Muscle layer of colon (tissue), 2 donors: ENCODE measurements around the gene ISX.

Experiments used
- H3K27ac ChIP-seq: one replicate; pipeline ENCODE4 v1.7.0; 2013; ENCODE audit warnings: low read depth, mild to moderate bottlenecking, low read length, moderate library complexity
- H3K27me3 ChIP-seq, 2 donors: one replicate each; pipeline ENCODE4 v1.7.0; 2013; ENCODE audit warnings: low read length in 2 of 2, mild to moderate bottlenecking in 2 of 2; ENCODE audit not compliant: insufficient read depth in 2 of 2, control insufficient read depth in 1 of 2
- H3K36me3 ChIP-seq: one replicate; pipeline ENCODE4 v1.7.0; 2013; ENCODE audit warnings: mild to moderate bottlenecking, low read length; ENCODE audit not compliant: insufficient read depth
- H3K4me1 ChIP-seq: one replicate; pipeline ENCODE4 v1.7.0; 2013; ENCODE audit warnings: mild to moderate bottlenecking, low read length; ENCODE audit not compliant: insufficient read depth
- H3K4me3 ChIP-seq, 2 donors: one replicate each; pipeline ENCODE4 v1.7.0; 2013; ENCODE audit warnings: low read length in 2 of 2, low read depth in 1 of 2, mild to moderate bottlenecking in 1 of 2, moderate library complexity in 1 of 2
- H3K9ac ChIP-seq: one replicate; pipeline ENCODE4 v1.7.0; 2013; ENCODE audit warnings: low read length
- H3K9me3 ChIP-seq: one replicate; pipeline ENCODE4 v1.7.0; 2013; ENCODE audit warnings: mild to moderate bottlenecking, low read length
- donor health status: abdominal sarcoma.
- donor health status: Adenocarcinoma of cecum.

The ISX gene

DNA sequence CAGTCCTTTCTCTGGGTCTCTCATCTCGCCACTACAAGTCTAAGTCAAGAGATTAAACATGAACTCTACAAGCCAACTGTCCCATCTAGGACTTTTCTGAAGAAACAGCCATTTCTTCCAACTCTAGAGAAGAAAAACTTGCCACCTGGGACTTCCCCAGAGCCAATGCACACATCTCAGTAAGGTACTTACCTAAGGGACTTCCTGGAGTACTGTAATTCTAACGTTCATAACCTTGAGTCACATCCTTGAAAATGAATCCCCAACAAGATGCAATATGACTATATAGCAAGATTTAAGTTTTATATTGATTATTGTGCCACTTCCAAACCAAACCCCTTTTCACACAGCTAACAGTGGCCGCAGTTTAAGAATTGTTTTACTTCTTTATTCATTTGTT lies 11.9 kb upstream of the ISX start:
- Histone ChIP-seq H3K4me1 (no peaks in the 10 kb centered on the region), H3K27me3 (no peaks in the 10 kb centered on the region), H3K9me3 (no peaks in the 10 kb centered on the region), H3K4me3 (no peak overlapping the region), H3K36me3 (no peaks in the 10 kb centered on the region), H3K27ac (no peak overlapping the region), H3K9ac (no peak overlapping the region)

DNA sequence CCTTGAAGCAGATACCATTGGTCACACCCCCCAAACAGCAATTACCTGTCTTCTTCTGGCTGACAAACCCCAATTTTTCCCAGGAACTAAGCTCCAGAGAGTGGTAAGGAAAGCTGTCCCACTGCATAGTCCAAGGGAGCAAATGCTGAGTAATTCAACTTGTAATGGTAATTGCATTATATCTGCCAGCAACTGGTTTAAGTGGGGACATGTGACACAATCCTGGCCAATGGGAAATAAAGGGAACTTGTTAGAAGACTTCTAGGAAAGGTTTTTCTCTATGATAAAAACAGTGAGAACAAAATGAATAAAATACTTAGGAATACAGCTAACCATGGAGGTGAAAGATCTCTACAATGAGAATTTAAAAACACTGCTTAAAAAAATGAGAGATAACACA lies 9.5 kb upstream of the ISX start:
- Histone ChIP-seq H3K9me3 (no peaks in the 10 kb centered on the region), H3K4me1 (no peaks in the 10 kb centered on the region), H3K27me3 (no peaks in the 10 kb centered on the region), H3K36me3 (no peaks in the 10 kb centered on the region), H3K4me3 (no peak overlapping the region), H3K27ac (no peak overlapping the region), H3K9ac (no peak overlapping the region)

DNA sequence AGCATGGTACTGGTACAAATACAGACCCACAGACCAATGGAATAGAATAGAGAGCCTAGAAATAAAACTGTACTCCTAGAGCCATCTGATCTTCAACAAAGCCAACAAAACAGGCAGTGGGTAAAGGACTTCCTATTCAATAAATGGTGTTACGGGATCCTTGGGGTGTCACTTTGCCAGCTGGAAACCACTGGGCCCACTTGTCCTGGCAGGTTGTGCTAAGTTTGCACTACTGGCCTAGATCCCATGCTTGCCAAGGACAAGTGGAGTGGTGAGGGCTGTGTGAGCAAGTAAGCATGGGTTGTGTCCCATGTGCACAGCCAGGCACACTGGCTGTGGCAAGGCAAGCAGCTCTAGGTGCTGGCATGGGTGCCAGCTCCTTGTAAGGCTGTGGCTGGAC lies 8.8 kb upstream of the ISX start:
- Histone ChIP-seq H3K27ac (no peak overlapping the region), H3K4me1 (no peaks in the 10 kb centered on the region), H3K9ac (no peak overlapping the region), H3K4me3 (no peak overlapping the region), H3K27me3 (no peaks in the 10 kb centered on the region), H3K36me3 (no peaks in the 10 kb centered on the region), H3K9me3 (no peaks in the 10 kb centered on the region)

DNA sequence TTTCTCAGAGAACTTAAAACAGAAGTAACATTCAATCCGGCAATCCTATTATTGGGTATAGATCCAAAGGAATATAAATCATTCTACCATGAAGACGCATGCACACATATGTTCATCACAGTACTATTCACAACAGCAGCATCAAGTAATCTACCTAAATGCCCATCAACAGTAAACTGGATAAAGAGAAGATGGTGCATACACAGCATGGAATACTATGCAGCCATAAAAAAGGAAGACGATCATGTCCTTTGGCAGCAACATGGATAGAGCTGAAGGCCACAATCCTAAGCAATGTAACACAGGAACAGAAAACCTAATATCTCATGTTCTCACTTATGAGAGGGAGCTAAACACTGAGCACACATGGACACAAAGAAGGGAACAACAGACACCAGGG lies 6.3 kb upstream of the ISX start:
- Histone ChIP-seq H3K27ac (no peak overlapping the region), H3K9ac (no peak overlapping the region), H3K36me3 (no peaks in the 10 kb centered on the region), H3K4me1 (no peaks in the 10 kb centered on the region), H3K9me3 (no peaks in the 10 kb centered on the region), H3K27me3 (no peaks in the 10 kb centered on the region), H3K4me3 (no peak overlapping the region)

DNA sequence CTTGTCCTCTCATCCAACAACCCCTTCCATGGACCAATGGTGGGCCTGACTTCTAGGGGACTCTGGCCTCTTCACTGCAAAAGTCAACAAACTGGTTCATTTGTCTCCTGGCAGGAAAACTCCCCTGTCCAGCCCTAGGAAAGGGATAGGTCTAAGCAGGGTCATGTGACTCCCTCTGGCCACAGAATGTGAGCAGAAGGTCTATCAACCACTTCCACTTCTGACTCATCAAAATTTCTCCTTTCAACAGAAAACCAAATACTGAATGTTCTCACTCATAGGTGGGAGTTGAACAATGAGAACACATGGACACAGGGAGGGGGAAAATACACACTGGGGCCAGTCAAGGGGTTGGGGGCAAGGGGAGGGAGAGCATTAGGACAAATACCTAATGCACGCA lies 1.3 kb upstream of the ISX start:
- Histone ChIP-seq H3K27ac (no peak overlapping the region), H3K4me1 (no peaks in the 10 kb centered on the region), H3K9me3 (no peaks in the 10 kb centered on the region), H3K9ac (no peak overlapping the region), H3K36me3 (no peaks in the 10 kb centered on the region), H3K4me3 (no peak overlapping the region), H3K27me3 (no peaks in the 10 kb centered on the region)

DNA sequence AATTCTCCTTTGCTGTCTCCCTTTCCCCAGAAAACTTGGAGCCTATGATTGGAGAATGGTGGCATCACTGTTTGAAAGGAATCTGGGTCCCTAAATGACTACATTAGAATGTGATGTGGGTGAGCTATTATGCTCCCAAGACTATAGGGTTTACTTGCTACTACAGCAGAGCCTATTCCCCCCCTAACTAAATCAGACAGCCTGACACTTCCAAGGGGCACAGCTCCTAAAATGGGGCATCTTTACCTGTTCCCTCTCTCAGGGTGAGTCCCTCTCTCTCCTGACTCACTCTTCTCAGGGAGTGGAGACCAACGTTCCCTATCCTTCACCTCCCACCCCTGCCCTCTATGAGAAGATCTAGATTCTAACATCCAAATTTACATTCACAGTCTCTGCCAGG lies 775 bp upstream of the ISX start:
- H3K9me3 ChIP-seq, result no peaks in the 10 kb centered on the region
- no peaks in the 10 kb centered on the region for H3K27me3 ChIP-seq
- no peak overlapping the region for H3K27ac ChIP-seq
- H3K36me3 ChIP-seq, result no peaks in the 10 kb centered on the region
- H3K9ac ChIP-seq, result no peak overlapping the region
- H3K4me3 ChIP-seq, result no peak overlapping the region
- H3K4me1 ChIP-seq, result no peaks in the 10 kb centered on the region

DNA sequence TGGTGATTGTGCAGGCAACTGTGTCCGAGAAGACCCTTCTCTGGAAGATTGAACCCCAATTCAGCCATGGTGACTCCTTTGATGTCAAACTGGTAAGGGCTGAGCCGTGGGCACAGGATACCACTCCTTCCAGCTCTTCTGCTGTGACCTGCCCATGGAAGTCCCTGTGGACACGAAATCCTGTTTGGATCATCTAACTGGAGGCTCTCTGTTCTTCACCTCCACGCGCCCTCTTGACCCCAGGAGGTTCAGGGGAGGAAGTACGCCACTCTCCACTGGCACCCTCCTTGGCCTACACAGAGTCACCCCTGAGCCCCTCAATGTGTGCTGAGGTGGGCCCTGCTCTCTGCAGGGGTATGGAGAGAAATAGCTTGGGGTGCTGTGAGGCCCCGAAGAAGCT lies 810 bp downstream of the ISX start:
- Histone ChIP-seq H3K4me3 (no peak overlapping the region), H3K4me1 (no peaks in the 10 kb centered on the region), H3K36me3 (no peaks in the 10 kb centered on the region), H3K9me3 (no peaks in the 10 kb centered on the region), H3K27me3 (no peaks in the 10 kb centered on the region), H3K27ac (no peak overlapping the region), H3K9ac (no peak overlapping the region)

DNA sequence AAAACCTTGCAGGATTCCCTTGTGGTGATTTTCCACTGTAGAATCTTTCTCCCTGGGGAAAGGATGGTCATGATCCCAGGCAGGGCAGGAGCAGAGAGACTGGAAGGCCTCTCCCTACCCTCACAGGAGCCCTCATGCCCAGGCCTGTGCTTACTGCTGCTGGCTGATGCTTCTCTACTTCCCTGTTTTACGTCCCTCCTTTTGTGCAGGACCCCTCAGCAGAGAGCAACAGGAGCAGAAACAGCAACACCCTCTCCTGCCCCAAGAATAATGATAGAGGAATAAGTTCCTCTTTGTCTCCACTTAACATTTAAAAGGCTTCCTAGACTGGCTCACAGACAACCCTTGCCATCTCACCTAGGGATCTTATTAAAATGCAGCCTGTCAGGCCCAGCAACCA lies 3.6 kb downstream of the ISX start:
- Histone ChIP-seq H3K9me3 (no peaks in the 10 kb centered on the region), H3K4me1 (no peaks in the 10 kb centered on the region), H3K27ac (no peak overlapping the region), H3K9ac (no peak overlapping the region), H3K27me3 (no peaks in the 10 kb centered on the region), H3K4me3 (no peak overlapping the region), H3K36me3 (no peaks in the 10 kb centered on the region)

DNA sequence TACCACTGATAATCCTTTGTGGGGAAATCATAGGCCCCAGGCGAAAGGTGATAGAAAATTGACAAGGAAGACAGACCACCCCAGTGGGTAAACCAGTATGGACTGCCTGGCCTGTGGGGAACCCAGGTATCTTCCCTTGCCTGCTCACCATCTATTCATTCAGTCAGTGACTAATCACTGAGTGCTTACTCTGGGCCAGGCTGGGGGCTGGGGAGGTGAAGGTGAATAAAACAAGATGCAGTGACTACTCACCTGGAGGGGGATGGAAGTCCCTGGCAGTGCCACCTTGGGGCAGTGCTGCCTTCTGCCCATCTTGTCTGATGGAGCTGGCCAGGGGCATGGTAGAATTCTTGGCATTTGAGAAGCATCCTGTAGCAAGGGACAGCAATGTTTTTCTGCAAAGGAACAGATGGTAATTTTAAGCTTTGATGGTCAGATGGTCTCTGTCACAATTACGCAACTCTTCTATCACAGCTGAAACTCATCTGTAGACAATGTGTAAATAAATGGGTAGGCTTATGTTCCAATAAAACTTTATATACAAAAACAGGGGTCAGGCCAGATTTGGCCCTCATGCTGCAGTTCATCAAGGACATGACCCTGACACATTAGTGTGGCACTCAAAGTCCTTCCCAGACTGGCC lies 4.6 kb downstream of the ISX start:
- no peaks in the 10 kb centered on the region for H3K36me3 ChIP-seq
- H3K4me1 ChIP-seq, result no peaks in the 10 kb centered on the region
- H3K9me3 ChIP-seq, result no peaks in the 10 kb centered on the region
- no peaks in the 10 kb centered on the region for H3K27me3 ChIP-seq
- no peak overlapping the region for H3K4me3 ChIP-seq
- H3K9ac ChIP-seq, result no peak overlapping the region
- H3K27ac ChIP-seq, result no peak overlapping the region

DNA sequence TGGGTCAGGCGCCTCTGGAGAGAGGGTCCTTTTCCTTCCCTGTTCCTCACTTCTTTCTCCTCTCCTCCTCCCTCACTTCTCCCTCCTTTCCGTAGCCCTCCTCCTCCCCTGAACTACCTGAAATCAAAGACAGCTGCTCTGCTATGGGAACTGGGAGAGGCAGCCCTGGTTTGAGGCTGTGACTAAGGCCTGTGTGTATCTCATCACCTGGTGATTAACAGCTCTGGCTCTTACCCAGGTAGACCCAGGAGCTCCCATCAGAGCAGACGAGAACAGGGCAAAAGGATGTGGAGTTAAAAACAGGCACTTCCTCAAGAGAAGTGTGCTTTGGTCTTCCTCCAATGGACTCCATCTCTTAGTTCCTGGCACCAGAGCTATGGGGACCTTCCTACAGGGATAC lies 5.8 kb downstream of the ISX start:
- no peak overlapping the region for H3K9ac ChIP-seq
- no peaks in the 10 kb centered on the region for H3K9me3 ChIP-seq
- no peaks in the 10 kb centered on the region for H3K4me1 ChIP-seq
- no peaks in the 10 kb centered on the region for H3K27me3 ChIP-seq
- H3K4me3 ChIP-seq, result no peak overlapping the region
- H3K36me3 ChIP-seq, result no peaks in the 10 kb centered on the region
- H3K27ac ChIP-seq, result no peak overlapping the region

DNA sequence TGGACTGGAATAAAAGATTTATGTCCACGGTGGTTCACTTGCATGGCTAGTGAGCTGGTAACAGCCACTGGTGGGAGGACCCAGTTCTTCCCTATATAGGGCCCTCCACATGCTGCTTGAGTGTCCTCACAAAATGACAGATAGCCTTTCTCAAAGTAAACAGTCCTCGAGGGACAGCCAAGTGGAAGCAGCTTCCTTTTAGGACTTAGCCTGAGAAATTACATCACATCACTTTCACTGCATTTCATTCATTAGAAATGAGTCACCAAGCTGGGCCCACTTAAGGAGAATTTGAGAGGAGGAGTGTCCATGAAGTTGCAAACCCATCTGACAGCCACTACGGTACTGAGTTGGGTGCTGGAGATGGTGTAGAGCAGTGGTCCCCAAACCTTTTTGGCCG lies 7.0 kb downstream of the ISX start:
- no peak overlapping the region for H3K27ac ChIP-seq
- no peaks in the 10 kb centered on the region for H3K27me3 ChIP-seq
- no peaks in the 10 kb centered on the region for H3K36me3 ChIP-seq
- H3K9me3 ChIP-seq, result no peaks in the 10 kb centered on the region
- no peaks in the 10 kb centered on the region for H3K4me1 ChIP-seq
- no peak overlapping the region for H3K9ac ChIP-seq
- H3K4me3 ChIP-seq, result no peak overlapping the region

DNA sequence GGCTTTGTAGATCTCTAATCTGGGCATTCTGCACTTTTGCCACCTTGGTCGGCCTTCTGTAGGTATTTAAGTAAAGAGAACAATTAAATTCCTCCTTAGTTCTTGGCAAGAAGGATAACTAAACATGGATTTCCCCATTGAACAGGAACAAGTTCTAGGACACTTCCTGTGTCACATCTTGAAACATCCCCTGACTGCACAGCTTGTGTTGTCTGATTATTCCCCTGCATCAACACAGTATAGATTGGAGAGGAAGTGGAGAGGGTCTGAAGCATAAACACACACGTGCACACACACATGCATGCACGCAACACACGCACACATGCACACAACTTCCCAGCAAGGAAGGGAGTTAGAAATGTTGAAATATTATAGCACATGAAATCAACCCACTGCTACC lies 8.6 kb downstream of the ISX start:
- no peak overlapping the region for H3K27ac ChIP-seq
- no peak overlapping the region for H3K4me3 ChIP-seq
- H3K9ac ChIP-seq, result no peak overlapping the region
- no peaks in the 10 kb centered on the region for H3K9me3 ChIP-seq
- no peaks in the 10 kb centered on the region for H3K4me1 ChIP-seq
- no peaks in the 10 kb centered on the region for H3K27me3 ChIP-seq
- H3K36me3 ChIP-seq, result no peaks in the 10 kb centered on the region
